ENCODE results near the gene DAZAP1.

The DAZAP1 gene

DNA sequence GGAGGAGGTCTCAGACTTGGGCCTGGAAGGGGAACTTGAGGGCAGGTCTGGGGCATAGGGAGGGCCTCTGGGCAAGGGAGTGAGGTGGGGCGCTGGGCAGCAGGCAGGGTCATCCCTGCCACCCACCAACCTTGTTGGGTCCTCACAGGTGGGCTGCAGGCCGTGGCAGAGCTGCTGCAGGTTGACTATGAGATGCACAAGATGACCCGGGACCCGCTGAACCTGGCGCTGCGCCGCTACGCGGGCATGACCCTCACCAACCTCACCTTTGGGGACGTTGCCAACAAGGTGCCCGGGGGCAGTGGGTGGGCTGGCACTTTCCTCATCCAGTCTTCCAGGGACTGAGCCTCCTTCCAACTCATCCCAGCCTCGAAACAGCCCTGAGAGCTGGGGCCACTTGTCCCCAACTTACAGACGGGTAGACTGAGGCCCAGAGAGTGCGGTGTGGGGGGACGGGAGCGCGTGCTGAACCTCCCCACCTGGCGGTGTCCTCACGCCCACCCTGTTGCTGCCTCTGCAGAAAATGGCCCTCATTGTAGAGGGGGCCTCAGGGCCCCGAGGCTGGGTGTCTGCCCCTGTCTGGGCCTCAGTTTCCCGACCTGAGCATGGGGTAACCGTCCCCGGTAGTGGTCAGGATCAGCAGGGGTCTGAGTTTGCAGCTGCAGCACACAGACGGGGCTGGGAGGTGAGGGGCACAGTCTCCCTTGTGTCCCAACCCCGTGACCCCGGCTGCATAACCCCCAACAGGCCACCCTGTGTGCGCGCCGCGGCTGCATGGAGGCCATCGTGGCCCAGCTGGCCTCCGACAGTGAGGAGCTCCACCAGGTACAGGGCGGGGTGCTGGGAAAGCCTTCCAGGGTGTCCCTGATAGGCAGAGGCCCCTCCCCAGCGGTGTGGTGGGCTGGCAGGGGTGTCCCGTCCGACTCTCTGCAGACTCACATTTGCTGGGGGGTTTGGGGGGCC lies 52.9 kb downstream of the DAZAP1 start:
- DNase-seq: no peak

DNA sequence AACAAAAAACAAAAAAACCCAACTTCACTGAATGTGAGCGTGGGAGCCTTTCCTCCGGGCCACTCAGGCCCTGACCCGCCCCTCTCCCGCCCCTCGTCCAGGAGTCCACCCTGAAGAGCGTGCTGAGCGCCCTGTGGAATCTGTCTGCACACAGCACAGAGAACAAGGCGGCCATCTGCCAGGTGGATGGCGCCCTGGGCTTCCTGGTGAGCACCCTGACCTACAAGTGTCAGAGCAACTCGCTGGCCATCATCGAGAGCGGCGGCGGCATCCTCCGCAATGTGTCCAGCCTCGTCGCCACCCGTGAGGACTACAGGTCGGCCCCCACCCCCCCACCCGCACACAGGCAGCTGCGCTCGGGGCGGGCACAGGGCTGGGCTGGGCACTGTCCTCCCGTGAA lies 54.5 kb downstream of the DAZAP1 start:
- DNase-seq: no peak

DNA sequence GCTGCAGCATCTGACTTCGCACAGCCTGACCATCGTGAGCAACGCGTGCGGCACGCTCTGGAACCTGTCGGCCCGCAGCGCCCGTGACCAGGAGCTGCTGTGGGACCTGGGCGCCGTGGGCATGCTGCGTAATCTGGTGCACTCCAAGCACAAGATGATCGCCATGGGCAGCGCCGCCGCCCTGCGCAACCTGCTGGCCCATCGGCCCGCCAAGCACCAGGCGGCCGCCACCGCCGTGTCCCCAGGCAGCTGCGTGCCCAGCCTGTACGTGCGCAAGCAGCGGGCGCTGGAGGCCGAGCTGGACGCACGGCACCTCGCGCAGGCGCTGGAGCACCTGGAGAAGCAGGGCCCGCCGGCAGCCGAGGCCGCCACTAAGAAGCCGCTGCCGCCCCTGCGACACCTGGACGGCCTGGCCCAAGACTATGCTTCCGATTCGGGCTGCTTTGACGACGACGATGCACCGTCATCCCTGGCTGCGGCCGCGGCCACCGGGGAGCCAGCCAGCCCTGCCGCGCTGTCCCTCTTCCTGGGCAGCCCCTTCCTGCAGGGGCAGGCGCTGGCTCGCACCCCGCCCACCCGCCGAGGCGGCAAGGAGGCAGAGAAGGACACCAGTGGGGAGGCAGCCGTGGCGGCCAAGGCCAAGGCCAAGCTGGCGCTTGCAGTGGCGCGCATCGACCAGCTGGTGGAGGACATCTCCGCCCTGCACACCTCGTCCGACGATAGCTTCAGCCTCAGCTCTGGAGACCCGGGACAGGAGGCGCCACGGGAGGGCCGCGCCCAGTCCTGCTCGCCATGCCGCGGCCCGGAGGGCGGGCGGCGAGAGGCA lies 58.0 kb downstream of the DAZAP1 start:
- DNase-seq: no peak

GRCh38 chr19:1466018-1466460 lies 58.7 kb downstream of the DAZAP1 start:
- no peak for DNase-seq

- DNase-seq: no peak
Measured at GRCh38 chr19:1466461-1467214, 59.3 kb downstream of the DAZAP1 start.

DNA sequence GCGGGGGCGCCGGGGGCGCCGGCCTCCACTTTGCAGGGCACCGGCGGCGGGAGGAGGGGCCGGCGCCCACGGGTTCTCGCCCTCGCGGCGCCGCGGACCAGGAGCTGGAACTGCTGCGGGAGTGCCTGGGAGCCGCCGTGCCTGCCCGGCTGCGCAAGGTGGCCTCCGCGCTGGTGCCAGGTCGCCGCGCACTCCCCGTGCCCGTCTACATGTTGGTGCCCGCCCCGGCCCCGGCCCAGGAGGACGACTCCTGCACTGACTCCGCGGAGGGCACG lies 59.8 kb downstream of the DAZAP1 start:
- no peak for DNase-seq

GRCh38 chr19:1467490-1468273 lies 60.3 kb downstream of the DAZAP1 start:
- DNase-seq: no peak

- no peak for DNase-seq
Measured at GRCh38 chr19:1468274-1468820, 61.0 kb downstream of the DAZAP1 start.

DNA sequence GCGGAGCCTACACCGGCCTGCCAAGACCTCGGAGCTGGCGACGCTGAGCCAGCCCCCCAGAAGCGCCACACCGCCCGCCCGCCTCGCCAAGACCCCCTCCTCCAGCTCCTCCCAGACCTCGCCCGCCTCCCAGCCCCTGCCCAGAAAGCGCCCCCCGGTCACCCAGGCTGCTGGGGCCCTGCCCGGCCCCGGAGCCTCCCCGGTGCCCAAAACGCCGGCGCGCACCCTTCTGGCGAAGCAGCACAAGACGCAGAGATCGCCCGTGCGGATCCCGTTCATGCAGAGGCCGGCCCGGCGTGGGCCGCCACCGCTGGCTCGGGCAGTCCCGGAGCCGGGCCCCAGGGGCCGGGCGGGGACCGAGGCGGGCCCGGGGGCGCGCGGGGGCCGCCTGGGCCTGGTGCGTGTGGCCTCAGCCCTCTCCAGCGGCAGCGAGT lies 61.5 kb downstream of the DAZAP1 start:
- no peak for DNase-seq

DNA sequence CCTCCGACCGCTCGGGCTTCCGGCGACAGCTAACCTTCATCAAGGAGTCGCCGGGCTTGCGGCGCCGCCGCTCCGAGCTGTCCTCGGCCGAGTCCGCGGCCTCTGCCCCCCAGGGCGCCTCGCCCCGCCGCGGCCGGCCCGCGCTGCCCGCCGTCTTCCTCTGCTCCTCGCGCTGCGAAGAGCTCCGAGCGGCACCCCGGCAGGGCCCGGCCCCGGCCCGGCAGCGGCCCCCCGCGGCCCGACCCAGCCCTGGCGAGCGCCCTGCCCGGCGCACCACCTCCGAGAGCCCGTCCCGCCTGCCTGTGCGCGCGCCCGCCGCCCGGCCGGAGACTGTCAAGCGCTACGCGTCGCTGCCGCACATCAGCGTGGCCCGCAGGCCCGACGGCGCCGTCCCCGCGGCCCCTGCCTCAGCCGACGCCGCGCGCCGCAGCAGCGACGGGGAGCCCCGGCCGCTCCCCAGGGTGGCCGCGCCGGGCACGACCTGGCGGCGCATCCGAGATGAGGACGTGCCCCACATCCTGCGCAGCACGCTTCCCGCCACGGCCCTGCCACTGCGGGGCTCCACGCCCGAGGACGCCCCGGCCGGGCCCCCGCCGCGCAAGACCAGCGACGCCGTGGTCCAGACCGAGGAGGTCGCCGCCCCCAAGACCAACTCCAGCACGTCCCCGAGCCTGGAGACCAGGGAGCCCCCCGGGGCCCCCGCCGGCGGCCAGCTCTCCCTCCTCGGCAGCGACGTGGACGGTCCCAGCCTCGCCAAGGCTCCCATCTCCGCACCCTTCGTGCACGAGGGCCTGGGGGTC lies 62.1 kb downstream of the DAZAP1 start:
- DNase-seq: no peak

DNA sequence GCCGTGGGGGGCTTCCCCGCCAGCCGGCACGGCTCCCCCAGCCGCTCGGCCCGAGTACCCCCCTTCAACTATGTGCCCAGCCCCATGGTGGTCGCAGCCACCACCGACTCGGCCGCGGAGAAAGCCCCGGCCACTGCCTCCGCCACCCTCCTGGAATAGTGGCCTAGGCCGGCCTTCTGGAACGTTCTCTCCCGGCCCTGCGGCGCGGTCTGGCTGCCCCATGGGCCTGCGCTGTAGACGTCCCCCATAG lies 62.6 kb downstream of the DAZAP1 start:
- DNase-seq: no peak

DNA sequence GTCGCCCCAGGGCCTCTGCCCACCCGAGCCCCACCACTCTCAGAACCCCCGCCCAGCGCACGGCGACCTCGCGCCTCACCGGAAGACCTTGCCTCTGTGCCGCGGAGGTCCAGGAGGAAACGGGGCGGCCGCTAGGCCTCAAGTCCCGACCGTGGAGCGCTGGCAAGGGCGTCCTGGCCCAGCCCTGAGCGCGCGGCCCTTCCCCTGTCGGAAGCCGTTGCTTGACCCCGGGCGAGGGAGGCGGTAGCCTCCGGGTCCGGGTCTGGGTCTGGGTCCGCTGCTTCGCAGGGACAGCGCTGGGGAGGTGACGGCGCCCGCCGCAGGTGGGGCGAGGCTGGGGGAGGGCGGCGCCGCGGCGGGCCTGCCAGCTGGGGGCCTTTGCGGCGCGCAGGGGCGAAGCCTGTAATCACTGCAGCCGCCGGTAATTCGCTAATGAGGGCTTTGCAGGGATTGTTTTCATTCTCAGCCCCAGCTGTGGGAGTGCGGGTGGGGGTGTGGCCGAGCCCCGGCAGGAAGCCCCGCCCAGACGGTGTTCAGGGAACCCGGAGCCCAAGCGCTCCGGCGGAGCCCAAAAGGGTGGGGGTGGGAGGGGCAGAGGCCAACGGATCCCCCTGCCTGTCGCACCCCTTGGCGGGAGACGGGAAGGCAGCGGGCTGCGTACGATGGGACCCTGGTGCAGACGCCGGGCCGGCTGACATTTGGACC lies 63.1 kb downstream of the DAZAP1 start:
- DNase-seq: no peak

DNA sequence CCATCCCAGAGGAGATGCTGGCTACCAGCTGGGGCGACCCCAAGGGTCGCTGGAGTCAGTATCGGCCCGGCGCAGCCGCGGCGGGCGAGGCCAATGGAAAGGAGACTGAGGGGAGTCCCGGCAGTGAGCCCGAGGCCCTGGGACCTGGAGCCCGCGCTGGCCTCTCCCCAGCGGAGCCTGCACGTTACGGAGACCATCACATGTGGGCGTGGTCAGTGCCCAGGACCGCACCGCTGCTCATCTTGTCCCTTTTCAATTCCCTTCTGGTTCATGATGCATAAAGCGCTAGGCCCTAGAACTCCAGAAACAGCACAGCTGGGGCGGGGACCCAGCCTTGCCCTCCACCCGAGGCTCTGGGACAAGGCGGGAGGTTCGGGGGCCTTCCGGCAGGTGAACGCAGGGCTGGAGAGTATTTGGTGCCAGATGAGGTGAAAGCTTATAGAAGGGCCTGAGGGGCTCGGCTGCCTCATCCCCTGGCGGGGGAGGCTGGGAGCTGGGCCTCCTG lies 63.7 kb downstream of the DAZAP1 start:
- DNase-seq: no peak

DNA sequence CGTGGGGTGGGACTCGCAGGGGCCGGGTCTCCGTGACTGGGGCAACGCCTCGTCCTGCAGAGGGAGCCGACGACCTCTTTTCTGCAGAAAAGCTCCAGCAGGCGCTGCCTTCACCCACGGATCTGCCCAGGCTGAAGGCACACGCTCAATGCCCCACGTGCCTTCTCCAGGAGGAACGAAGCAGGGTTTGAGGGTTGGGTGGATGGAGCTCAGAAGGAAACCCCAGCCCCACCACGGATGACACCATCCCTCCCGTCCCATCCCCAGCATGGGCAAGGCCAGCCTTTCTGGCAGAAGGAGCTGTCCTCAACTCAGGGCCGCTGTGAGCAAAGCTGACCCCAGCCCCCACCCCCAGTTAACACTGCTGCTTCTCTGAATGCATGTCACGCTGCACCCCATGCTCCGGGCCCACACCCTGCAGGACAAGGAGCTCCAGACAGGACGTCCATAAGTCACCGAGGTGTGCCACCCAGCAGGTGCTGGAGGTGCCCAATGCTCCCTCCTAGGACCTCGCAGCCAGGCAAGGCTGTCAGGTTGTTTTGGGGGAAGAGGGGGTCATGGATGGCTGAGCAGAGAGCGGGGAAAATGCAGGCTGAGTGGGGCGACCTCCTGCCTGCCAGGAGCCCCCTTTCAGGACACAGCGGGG lies 64.3 kb downstream of the DAZAP1 start:
- no peak for DNase-seq

- DNase-seq: no peak
Measured at GRCh38 chr19:1472231-1473084, 65.1 kb downstream of the DAZAP1 start.

- DNase-seq: no peak
Measured at GRCh38 chr19:1473085-1473851, 65.9 kb downstream of the DAZAP1 start.

GRCh38 chr19:1474011-1474764 lies 66.8 kb downstream of the DAZAP1 start:
- no peak for DNase-seq

All from NCI-H510A treated with DMSO at 0.1 percent for 48 hours (cell line).